IMR-90 (cell line): Measurements from ENCODE around the gene FBXO9. TPM values are rescaled to one million over a fixed set of nuclear protein-coding genes. Genes with fewer than 3 reads are reported as not detected.

ENCODE experiments used
- ATAC-seq: fragments of 200-7000 bp; cut with Tn5 transposase; 2 replicates; pipeline ENCODE4 v1.9.1; 2020; ENCODE audit warnings: low read depth, mild to moderate bottlenecking, moderate library complexity
- BruUV-seq: library from RNA; stranded (reverse); fragments of 400-500 nt; replicated peaks from 2 replicates; lab custom pipeline; 2021; lab: Mats Ljungman, UMichigan
- CTCF ChIA-PET: fragments of 300-600 bp; formaldehyde crosslinking; extraction: SDS; loops from one replicate; lab custom pipeline; 2021; ENCODE audit warnings: antibody characterized with exemption; lab: Yijun Ruan, JAX
- POLR2A ChIA-PET: fragments of 300-600 bp; sonication (Branson Sonifier 250); formaldehyde crosslinking; loops from one replicate; lab custom pipeline; 2022; ENCODE audit warnings: antibody characterized with exemption; ENCODE audit not compliant: unreplicated experiment; lab: Charles Lee
- DNase-seq: peaks from one replicate; pipeline ENCODE4 v3.0.0; 2013
- H2AFZ ChIP-seq: replicated peaks from 2 replicates; pipeline ENCODE3; 2013; ENCODE audit warnings: low read length, mild to moderate bottlenecking; ENCODE audit not compliant: poor library complexity
- H2AK5ac ChIP-seq: 2 replicates; pipeline ENCODE4 v1.6.1; 2013; ENCODE audit warnings: low read depth, low read length, inconsistent platforms
- H2AK9ac ChIP-seq: replicated peaks from 2 replicates; pipeline ENCODE3; 2013; ENCODE audit warnings: mild to moderate bottlenecking, low read depth, low read length, moderate library complexity; ENCODE audit not compliant: poor library complexity
- H2BK120ac ChIP-seq: 2 replicates; pipeline ENCODE4 v1.6.1; 2013; ENCODE audit warnings: low read depth, low read length, inconsistent platforms
- H2BK15ac ChIP-seq: 3 replicates; pipeline ENCODE4 v1.6.1; 2013; ENCODE audit warnings: low read depth, low read length, inconsistent platforms
- H2BK20ac ChIP-seq: 2 replicates; pipeline ENCODE4 v1.6.1; 2013; ENCODE audit warnings: low read depth, mild to moderate bottlenecking, inconsistent platforms, low read length, moderate library complexity
- H2BK5ac ChIP-seq: 2 replicates; pipeline ENCODE4 v1.6.1; 2013; ENCODE audit warnings: mild to moderate bottlenecking, low read depth, low read length, inconsistent platforms; ENCODE audit not compliant: poor library complexity, severe bottlenecking
- H3K14ac ChIP-seq: replicated peaks from 2 replicates; pipeline ENCODE4 v1.6.1; 2013; ENCODE audit warnings: low read depth, low read length, inconsistent platforms
- H3K18ac ChIP-seq: 2 replicates; pipeline ENCODE4 v1.6.1; 2013; ENCODE audit warnings: low read depth, low read length, control low read depth
- H3K23ac ChIP-seq: 2 replicates; pipeline ENCODE4 v1.6.1; 2013; ENCODE audit warnings: low read depth, low read length, inconsistent platforms
- H3K27ac ChIP-seq: 2 replicates; pipeline ENCODE4 v1.5.1; 2013; ENCODE audit warnings: mild to moderate bottlenecking, control low read depth, low read length; ENCODE audit not compliant: insufficient read depth
- H3K27me3 ChIP-seq: 2 replicates; pipeline ENCODE4 v1.6.1; 2013; ENCODE audit warnings: low read length; ENCODE audit not compliant: control insufficient read depth, insufficient read depth
- H3K36me3 ChIP-seq: 2 replicates; pipeline ENCODE4 v1.6.1; 2013; ENCODE audit warnings: low read length, mixed read lengths; ENCODE audit not compliant: control insufficient read depth, insufficient read depth
- H3K4ac ChIP-seq: 2 replicates; pipeline ENCODE4 v1.6.1; 2013; ENCODE audit warnings: low read depth, low read length, inconsistent platforms
- H3K4me1 ChIP-seq: 2 replicates; pipeline ENCODE4 v1.6.1; 2013; ENCODE audit warnings: low read length, mixed read lengths; ENCODE audit not compliant: control insufficient read depth, insufficient read depth
- H3K4me2 ChIP-seq: 2 replicates; pipeline ENCODE4 v1.6.1; 2013; ENCODE audit warnings: low read depth, mild to moderate bottlenecking, control low read depth, low read length, moderate library complexity
- H3K4me3 ChIP-seq: 2 replicates; pipeline ENCODE4 v1.5.1; 2013; ENCODE audit warnings: low read depth, mild to moderate bottlenecking, control low read depth, low read length, moderate library complexity; ENCODE audit not compliant: insufficient read depth
- H3K56ac ChIP-seq: 2 replicates; pipeline ENCODE4 v1.6.1; 2013; ENCODE audit warnings: low read length, inconsistent platforms; ENCODE audit not compliant: insufficient read depth; ENCODE audit errors: extremely low read depth
- H3K79me1 ChIP-seq, 2 experiments: 2 replicates each; pipeline ENCODE4 v1.6.1; 2013; ENCODE audit warnings: low read length in 2 of 2, inconsistent platforms in 1 of 2, low read depth in 1 of 2
- H3K9ac ChIP-seq: 2 replicates; pipeline ENCODE4 v1.6.1; 2013; ENCODE audit warnings: low read depth, low read length, control low read depth
- H3K9me1 ChIP-seq: 2 replicates; pipeline ENCODE4 v1.6.1; 2013; ENCODE audit warnings: low read length, inconsistent platforms; ENCODE audit not compliant: insufficient read depth
- H3K9me3 ChIP-seq: 2 replicates; pipeline ENCODE4 v1.6.1; 2013; ENCODE audit warnings: low read length; ENCODE audit not compliant: control insufficient read depth, insufficient read depth
- H4K20me1 ChIP-seq: 2 replicates; pipeline ENCODE4 v1.6.1; 2013; ENCODE audit warnings: low read length, inconsistent platforms; ENCODE audit not compliant: insufficient read depth
- H4K5ac ChIP-seq: 2 replicates; pipeline ENCODE4 v1.6.1; 2013; ENCODE audit warnings: mild to moderate bottlenecking, low read depth, low read length, control low read depth
- H4K8ac ChIP-seq, 2 experiments: 2 replicates each; pipeline ENCODE4 v1.6.1; 2013; ENCODE audit warnings: low read depth in 2 of 2, low read length in 2 of 2, control low read depth in 1 of 2, inconsistent platforms in 1 of 2
- H4K91ac ChIP-seq: 2 replicates; pipeline ENCODE4 v1.6.1; 2013; ENCODE audit warnings: low read depth, low read length, inconsistent platforms; ENCODE audit not compliant: insufficient read depth
- POLR2A ChIP-seq: IDR thresholded peaks from 2 replicates; pipeline ENCODE4 v1.6.1; 2012; ENCODE audit warnings: mild to moderate bottlenecking, low read depth, low read length
- RAD21 ChIP-seq: IDR thresholded peaks from 2 replicates; pipeline ENCODE4 v1.6.1; 2012; ENCODE audit warnings: low read length, improper control_type of control experiment
- WGBS, 2 experiments: methylation state at CpG; one replicate each; pipeline versions ENCODE4 v1.1.5 to v1.1.7; 2013; ENCODE audit warnings: missing lambda C conversion rate in 2 of 2; ENCODE audit not compliant: insufficient read length in 1 of 2; ENCODE audit errors: extremely low coverage in 2 of 2; 5-methylcytosine and 5-hydroxymethylcytosine counted together
- dilution Hi-C: fragments of 300-500 bp; cut with HindIII; formaldehyde crosslinking; loops from one replicate; pipeline ENCODE4 v1.14.3; 2018; ENCODE audit warnings: low sequenced_read_pairs; ENCODE audit not compliant: unreplicated experiment
- in situ Hi-C: fragments of 300-500 bp; cut with MboI; formaldehyde crosslinking; loops from 3 replicates; pipeline ENCODE4 v1.14.3; 2019; ENCODE audit warnings: low sequenced_read_pairs, inconsistent platforms, mixed read lengths
- intact Hi-C: fragments of 100-400 bp; cut with micrococcal nuclease; formaldehyde crosslinking; loops from 2 replicates; pipeline ENCODE4 v1.10.0; 2022
- polyA plus RNA-seq, 3 experiments: library from polyadenylated mRNA; depleted of rRNA; stranded (reverse); fragments of >200 nt; gene quantifications; 2 replicates each; pipeline ENCODE4 v1.2.3, GENCODE V29; 2012; ENCODE audit warnings: low replicate concordance in 1 of 3
- total RNA-seq: library from RNA; depleted of rRNA; stranded (reverse); fragments of >200 nt; gene quantifications from 2 replicates; pipeline ENCODE4 v1.2.3, GENCODE V29; 2012

Gene FBXO9
- total and polyA plus RNA-seq, 2 of the 4 experiments (the other 2 are of a cell fraction), result 49.6 to 65.9 TPM

DNA sequence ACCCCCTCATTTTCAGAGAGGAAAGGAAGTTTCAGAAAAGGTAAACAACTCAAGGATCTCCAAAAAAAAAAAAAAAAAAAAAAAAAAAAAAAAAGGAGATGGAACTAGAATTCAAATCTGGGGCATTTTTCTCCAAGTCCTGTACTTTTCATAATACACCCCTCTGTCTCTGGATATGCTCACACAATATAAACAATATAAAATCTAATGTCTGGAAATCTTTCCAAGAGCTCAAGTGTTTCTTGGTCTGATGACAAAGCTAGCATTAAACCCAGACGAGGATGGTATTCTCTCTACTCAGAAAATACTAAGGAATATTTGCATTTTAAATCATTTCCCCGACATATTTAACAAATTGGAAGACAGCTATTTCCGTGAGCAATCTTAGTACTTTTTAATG lies 77.6 kb downstream of the FBXO9 start:
- no CpG with 5 or more reads among the region's 3 CpGs for WGBS, 2 experiments
- Histone ChIP-seq H2AK9ac (no peak overlapping the region), H3K27me3 (peaks cover 11% of the 10 kb centered on the region), H3K9ac (no peak overlapping the region), H3K9me1 (no peaks in the 10 kb centered on the region; the same call in 1 of the 2 replicates), H3K27ac (no peak overlapping the region), H3K4me3 (no peak overlapping the region), H3K56ac (no peak overlapping the region), H4K20me1 (no peaks in the 10 kb centered on the region), H2BK20ac (no peak overlapping the region), H2AFZ (no peak overlapping the region), H3K14ac (no peak overlapping the region), H3K18ac (no peak overlapping the region), H4K91ac (no peak overlapping the region), H4K5ac (no peak overlapping the region), H2AK5ac (no peak overlapping the region), H3K4me1 (no peaks in the 10 kb centered on the region), H3K9me3 (no peaks in the 10 kb centered on the region), H3K36me3 (no peaks in the 10 kb centered on the region), H3K79me1 (no peaks in the 10 kb centered on the region), H2BK15ac (no peak overlapping the region), H2BK5ac (no peak overlapping the region), H2BK120ac (no peak overlapping the region), H3K23ac (no peak overlapping the region), H3K4ac (no peak overlapping the region), H3K4me2 (no peak overlapping the region), H4K8ac (no peak overlapping the region)
- ATAC-seq, result no peak
- dilution Hi-C loops (no loop called here), in situ Hi-C loops (no loop called here), intact Hi-C loops (no loop called here)
- ChIA-PET CTCF (interaction anchor here (1.2 kb wide), 1 partner anchor 11 kb away, joined by 3 read pairs; no protein-coding TSS in a partner anchor), POLR2A (no interaction called here)
- BruUV-seq, result no TSS peak
- DNase-seq, result no peak
- TF ChIP-seq POLR2A (no peak), RAD21 (no peak)
